ENCODE measurements around the gene RNF19B. TPM values are rescaled to one million over a fixed set of nuclear protein-coding genes. Genes with fewer than 3 reads are reported as not detected.
A peak's percentile ranks its signal among the peaks of the same experiment; 100 is the strongest.

RNF19B gene
- total RNA-seq, 1 donor from 2014 or later, result 33.3 TPM

- DNase-seq (ENCODE audit: low spot score) (no peak), ATAC-seq (no peak)
- intact Hi-C loops (cut with DNase I), result no loop called here
These were observed 16.8 kb downstream of the RNF19B start for GRCh38 chr1:32947669-32948389.

GRCh38 chr1:32946413-32946812 lies 18.2 kb downstream of the RNF19B start:
- DNase-seq (ENCODE audit: low spot score) (no peak), ATAC-seq (no peak)
- intact Hi-C loops (cut with DNase I), result no loop called here

- DNase-seq (ENCODE audit: low spot score) (no peak), ATAC-seq (no peak)
- intact Hi-C loops (cut with DNase I), result no loop called here
These were observed 20.4 kb downstream of the RNF19B start for GRCh38 chr1:32944180-32944579.

DNA sequence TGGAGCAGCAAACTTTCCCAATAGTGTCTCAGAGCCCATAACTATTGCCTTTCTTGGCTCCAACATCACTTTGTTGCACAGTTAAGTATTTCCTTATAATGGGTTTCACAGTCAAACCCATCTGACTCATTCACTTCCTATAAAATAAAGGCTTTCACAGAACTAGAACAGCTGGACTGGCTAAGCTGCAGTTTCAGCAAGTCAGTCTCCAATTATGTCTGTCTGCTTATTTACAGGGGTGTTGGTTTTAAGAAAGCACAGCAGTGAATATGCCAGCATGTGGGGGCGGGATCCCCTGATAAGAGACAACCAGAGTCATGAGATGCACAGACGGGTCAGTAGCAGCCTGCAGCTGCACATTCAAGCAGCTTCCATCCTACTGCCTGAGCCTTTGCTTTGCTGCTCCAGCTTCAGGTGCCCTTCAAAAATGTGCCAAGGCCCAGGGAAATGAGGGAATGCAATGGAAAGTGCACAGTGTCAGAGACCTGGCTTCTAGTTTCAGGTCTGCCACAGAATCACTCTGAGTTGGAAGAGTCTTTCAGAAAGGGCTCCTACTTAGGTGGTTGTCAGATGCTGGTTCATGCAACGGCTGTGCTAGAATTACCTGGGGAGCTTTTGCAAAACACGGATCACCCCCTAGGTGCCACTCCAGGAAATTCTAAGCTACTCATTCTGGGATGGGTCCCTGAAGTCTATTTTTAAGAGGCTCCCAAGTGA lies 24.8 kb downstream of the RNF19B start:
- intact Hi-C loops (cut with DNase I), result no loop called here
- DNase-seq (ENCODE audit: low spot score) (no peak), ATAC-seq (peak; percentile 76)

DNA sequence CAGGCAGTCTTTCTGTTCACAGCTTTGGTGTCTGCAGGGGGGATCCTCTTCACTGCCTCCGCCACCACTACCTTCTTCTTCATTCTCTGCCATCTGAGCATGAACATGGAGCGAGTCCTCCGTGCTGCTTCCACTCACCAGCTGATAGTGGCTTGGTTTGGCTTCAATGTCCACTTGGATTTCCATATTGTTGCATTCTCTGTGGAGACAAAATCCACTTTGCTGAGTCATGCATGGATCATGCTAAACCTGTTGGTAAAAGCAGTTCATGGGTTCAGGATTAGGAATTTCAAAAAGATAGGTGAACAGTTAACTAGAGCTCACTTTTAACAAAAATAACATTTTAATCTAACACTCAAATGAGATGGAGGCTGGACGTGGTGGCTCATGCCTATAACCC lies 27.5 kb downstream of the RNF19B start:
- ATAC-seq (no peak), DNase-seq (ENCODE audit: low spot score) (no peak)
- intact Hi-C loops (cut with DNase I), result no loop called here

- intact Hi-C loops (cut with DNase I), result loop anchor here (5.0 kb wide), 1 partner anchor 158 kb away; no protein-coding TSS in a partner anchor
- ATAC-seq (no peak), DNase-seq (ENCODE audit: low spot score) (no peak)
These were observed 30.1 kb downstream of the RNF19B start for GRCh38 chr1:32934535-32934934.

DNA sequence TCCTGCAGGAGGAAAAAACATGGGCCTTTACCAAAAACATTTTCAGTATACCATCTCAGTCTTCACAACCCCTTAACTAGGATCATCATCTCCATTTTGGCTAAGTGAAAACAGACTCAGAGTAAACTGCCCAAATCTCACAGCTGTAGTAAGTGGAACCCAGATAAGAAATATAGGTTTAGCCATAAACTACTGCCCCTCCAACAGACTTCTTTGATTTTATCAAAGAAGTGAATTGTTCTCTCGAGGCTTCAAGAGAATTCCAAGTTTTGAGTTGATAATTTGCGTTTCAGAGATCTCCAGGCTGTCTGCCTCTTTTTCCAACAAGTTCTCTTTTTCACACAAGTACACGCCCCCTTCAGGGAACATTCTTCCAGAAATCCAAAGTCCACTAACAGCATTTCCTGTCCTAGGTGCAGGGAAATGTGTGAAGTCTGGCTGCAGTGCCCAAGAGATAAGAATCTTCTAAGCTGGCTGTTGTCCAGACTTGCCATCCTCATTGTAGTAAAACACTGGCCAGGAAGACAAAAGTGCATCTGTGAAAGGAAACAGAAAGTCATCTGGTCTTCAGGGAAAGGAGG lies 30.8 kb downstream of the RNF19B start:
- ATAC-seq (peak; percentile 53), DNase-seq (ENCODE audit: low spot score) (no peak)
- intact Hi-C loops (cut with DNase I), result loop anchor here (5.0 kb wide), 1 partner anchor 158 kb away; no protein-coding TSS in a partner anchor

GRCh38 chr1:32931760-32932159 lies 32.8 kb downstream of the RNF19B start:
- ATAC-seq, result no peak
- no peak for DNase-seq (ENCODE audit: low spot score)
- intact Hi-C loops (cut with DNase I), result loop anchor here (5.0 kb wide), 1 partner anchor 161 kb away; no protein-coding TSS in a partner anchor

DNA sequence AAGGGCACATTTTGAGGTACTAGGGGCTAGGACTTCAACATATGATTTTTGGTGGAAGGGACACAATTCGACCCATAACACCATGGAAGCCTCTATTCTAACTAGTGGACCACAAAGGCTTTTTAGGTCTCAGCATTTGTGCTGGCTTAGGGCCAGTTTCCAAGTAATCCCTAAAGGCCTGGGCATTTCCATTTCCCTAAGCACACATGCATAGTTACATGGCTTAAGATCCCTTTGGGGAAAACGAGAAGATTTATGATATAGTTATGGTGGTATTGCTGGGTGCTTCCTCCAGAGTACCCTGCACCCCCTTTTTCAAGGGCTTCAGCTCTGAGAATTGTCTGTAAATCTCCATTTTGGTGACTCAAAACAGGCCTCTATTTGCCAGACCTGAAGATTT lies 35.2 kb downstream of the RNF19B start:
- intact Hi-C loops (cut with DNase I), result no loop called here
- DNase-seq (ENCODE audit: low spot score), result no peak
- no peak for ATAC-seq

GRCh38 chr1:32928715-32929114 lies 35.9 kb downstream of the RNF19B start:
- intact Hi-C loops (cut with DNase I), result no loop called here

GRCh38 chr1:32928285-32928684 lies 36.3 kb downstream of the RNF19B start:
- intact Hi-C loops (cut with DNase I), result no loop called here
- DNase-seq (ENCODE audit: low spot score), result no peak
- ATAC-seq, result no peak

More at GRCh38 chr1:32928715-32929114, 35.9 kb downstream of the RNF19B start:
- DNase-seq (ENCODE audit: low spot score), result no peak
- ATAC-seq, result no peak

DNA sequence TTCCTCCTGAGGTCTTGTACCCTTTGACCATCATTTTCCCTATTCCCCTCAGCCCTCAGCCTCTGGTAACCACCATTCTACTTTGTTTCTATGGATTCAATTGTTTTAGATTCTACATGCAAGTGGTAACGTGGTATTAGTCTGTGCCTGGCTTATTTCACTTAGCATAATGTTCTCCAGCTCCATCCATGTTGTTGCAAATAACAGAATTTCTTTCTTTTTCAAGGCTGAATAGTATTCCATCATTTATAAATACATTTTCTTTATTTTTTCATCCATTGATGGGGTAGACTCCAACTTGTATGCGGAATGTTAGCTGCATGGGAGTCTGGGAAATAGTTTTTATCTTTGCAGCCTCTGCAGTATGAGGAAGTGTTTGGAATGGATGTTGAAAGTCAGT lies 37.2 kb downstream of the RNF19B start:
- no peak for ATAC-seq
- intact Hi-C loops (cut with DNase I), result no loop called here
- no peak for DNase-seq (ENCODE audit: low spot score)

DNA sequence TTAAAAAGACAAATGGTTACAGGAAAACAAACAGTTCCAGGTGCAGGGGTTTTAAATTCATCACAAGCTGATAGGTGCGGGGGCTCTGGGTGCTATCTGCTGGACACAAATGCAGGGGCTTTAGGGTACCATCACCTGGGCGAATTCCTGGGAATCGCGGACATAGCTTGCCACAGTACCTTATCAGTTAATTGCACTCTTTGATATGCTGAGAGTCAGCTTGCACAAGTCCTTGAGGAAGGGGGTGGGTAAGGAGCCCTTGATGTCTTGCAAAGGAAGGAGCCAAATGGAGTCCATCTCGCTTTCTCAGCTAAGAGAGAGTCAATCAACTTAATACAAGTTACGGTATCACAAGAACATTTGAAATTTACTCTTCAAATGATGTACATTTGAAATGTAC lies 38.0 kb downstream of the RNF19B start:
- ATAC-seq, result no peak
- intact Hi-C loops (cut with DNase I), result no loop called here

GRCh38 chr1:32925403-32926162 lies 39.0 kb downstream of the RNF19B start:
- intact Hi-C loops (cut with DNase I), result no loop called here
- DNase-seq (ENCODE audit: low spot score) (no peak), ATAC-seq (peak; percentile 46)

More for the DNA sequence above, 38.0 kb downstream of the RNF19B start:
- no peak for DNase-seq (ENCODE audit: low spot score)

GRCh38 chr1:32924881-32925344 lies 39.7 kb downstream of the RNF19B start:
- ATAC-seq (peak; percentile 69), DNase-seq (ENCODE audit: low spot score) (no peak)
- intact Hi-C loops (cut with DNase I), result no loop called here

- ATAC-seq (peak; percentile 48), DNase-seq (ENCODE audit: low spot score) (no peak)
- intact Hi-C loops (cut with DNase I), result no loop called here
These were observed 43.8 kb downstream of the RNF19B start for GRCh38 chr1:32920833-32921232.

GRCh38 chr1:32919811-32920733 lies 44.5 kb downstream of the RNF19B start:
- DNase-seq (ENCODE audit: low spot score), result no peak
- peak; percentile 49 for ATAC-seq
- intact Hi-C loops (cut with DNase I), result no loop called here

- DNase-seq (ENCODE audit: low spot score), result no peak
- ATAC-seq, result no peak
- intact Hi-C loops (cut with DNase I), result no loop called here
These were observed 46.4 kb downstream of the RNF19B start for GRCh38 chr1:32918179-32918578.
